WTC11 (cell line): ENCODE measurements around the gene SSR1. TPM values are rescaled to one million over a fixed set of nuclear protein-coding genes. Genes with fewer than 3 reads are reported as not detected.
"Not testable (repeated sequence)": the region's sequence is repeated elsewhere in the genome, so short reads cannot be mapped to it uniquely, and the experiment has no call there.

Source experiments
- ATAC-seq: fragments of 200-7000 bp; cut with Tn5 transposase; 2 replicates; pipeline ENCODE4 v1.10.0; 2021; ENCODE audit warnings: mild to moderate bottlenecking, moderate library complexity
- CTCF ChIA-PET: fragments of 300-600 bp; sonication (Branson Sonifier 250); formaldehyde crosslinking; loops from one replicate; lab custom pipeline; 2021; ENCODE audit warnings: antibody characterized with exemption; lab: Charles Lee
- POLR2A ChIA-PET: fragments of 350-600 bp; sonication (Branson Sonifier 250); formaldehyde crosslinking; loops from one replicate; lab custom pipeline; 2021; ENCODE audit warnings: antibody characterized with exemption; lab: Charles Lee
- DNase-seq: peaks from one replicate; pipeline ENCODE4 v3.0.0; 2021; ENCODE audit warnings: low spot score
- H3K27ac Mint-ChIP-seq: 2 replicates; pipeline ENCODE4 v1.8.0; 2021; ENCODE audit warnings: mixed read lengths
- H3K27me3 Mint-ChIP-seq: 2 replicates; pipeline ENCODE4 v1.8.0; 2021; ENCODE audit warnings: low read depth, mild to moderate bottlenecking, moderate library complexity, mixed read lengths
- H3K36me3 Mint-ChIP-seq: 2 replicates; pipeline ENCODE4 v1.8.0; 2021; ENCODE audit warnings: mixed read lengths
- H3K4me1 Mint-ChIP-seq: 2 replicates; pipeline ENCODE4 v1.8.0; 2022; ENCODE audit warnings: mixed read lengths
- H3K4me3 Mint-ChIP-seq: 2 replicates; pipeline ENCODE4 v1.8.0; 2021; ENCODE audit warnings: mild to moderate bottlenecking, moderate library complexity, mixed read lengths
- H3K9me3 Mint-ChIP-seq: 2 replicates; pipeline ENCODE4 v1.8.0; 2021; ENCODE audit warnings: mixed read lengths
- CREM ChIP-seq: sonication (generic); formaldehyde crosslinking; IDR thresholded peaks from 2 replicates; pipeline ENCODE4 v1.8.1; 2022; ENCODE audit warnings: mild to moderate bottlenecking, missing genetic modification reagents, moderate library complexity
- CTCF ChIP-seq: fragments of 200-600 bp; IDR thresholded peaks from 2 replicates; pipeline ENCODE4 v1.8.0; 2022; ENCODE audit warnings: antibody characterized with exemption
- ESRRA ChIP-seq: sonication (generic); formaldehyde crosslinking; IDR thresholded peaks from 2 replicates; pipeline ENCODE4 v1.8.1; 2022; ENCODE audit warnings: mild to moderate bottlenecking, missing genetic modification reagents, borderline replicate concordance
- MAX ChIP-seq: sonication (generic); formaldehyde crosslinking; IDR thresholded peaks from 2 replicates; pipeline ENCODE4 v1.8.0; 2022; ENCODE audit warnings: mild to moderate bottlenecking, missing genetic modification reagents
- MYBL2 ChIP-seq: sonication (generic); formaldehyde crosslinking; IDR thresholded peaks from 2 replicates; pipeline ENCODE4 v1.8.1; 2023; ENCODE audit warnings: mild to moderate bottlenecking, moderate library complexity, missing genetic modification reagents
- NFATC4 ChIP-seq: fragments of 250-450 bp; sonication (Bioruptor Pico); IDR thresholded peaks from 2 replicates; pipeline ENCODE4 v1.9.0; 2021; ENCODE audit warnings: mild to moderate bottlenecking
- NFE2L1 ChIP-seq: sonication (generic); formaldehyde crosslinking; IDR thresholded peaks from 2 replicates; pipeline ENCODE4 v1.8.1; 2023; ENCODE audit warnings: missing genetic modification reagents
- NR1H2 ChIP-seq: sonication (generic); formaldehyde crosslinking; IDR thresholded peaks from 2 replicates; pipeline ENCODE4 v1.9.0; 2021; ENCODE audit warnings: mild to moderate bottlenecking, moderate library complexity, missing genetic modification reagents
- NR2C2 ChIP-seq: sonication (generic); formaldehyde crosslinking; IDR thresholded peaks from 2 replicates; pipeline ENCODE4 v1.8.0; 2022; ENCODE audit warnings: mild to moderate bottlenecking, missing genetic modification reagents
- PREB ChIP-seq: sonication (generic); formaldehyde crosslinking; IDR thresholded peaks from 2 replicates; pipeline ENCODE4 v1.8.1; 2022; ENCODE audit warnings: mild to moderate bottlenecking, missing genetic modification reagents, moderate library complexity, borderline replicate concordance
- PRRX2 ChIP-seq: fragments of 250-450 bp; sonication (Bioruptor Pico); IDR thresholded peaks from 2 replicates; pipeline ENCODE4 v1.8.0; 2021; ENCODE audit warnings: mild to moderate bottlenecking
- SP1 ChIP-seq: sonication (generic); formaldehyde crosslinking; conservative IDR thresholded peaks from 2 replicates; pipeline ENCODE4 v1.8.1; 2022; ENCODE audit warnings: missing genetic modification reagents
- TP53 ChIP-seq: sonication (generic); formaldehyde crosslinking; IDR thresholded peaks from 2 replicates; pipeline ENCODE4 v1.8.1; 2023; ENCODE audit warnings: mild to moderate bottlenecking, missing genetic modification reagents
- USF2 ChIP-seq: sonication (generic); formaldehyde crosslinking; IDR thresholded peaks from 2 replicates; pipeline ENCODE4 v1.8.1; 2023; ENCODE audit warnings: mild to moderate bottlenecking, missing genetic modification reagents, moderate library complexity
- ZNF232 ChIP-seq: sonication (generic); formaldehyde crosslinking; IDR thresholded peaks from 2 replicates; pipeline ENCODE4 v1.8.0; 2022; ENCODE audit warnings: mild to moderate bottlenecking, missing genetic modification reagents
- total RNA-seq: library from RNA; stranded (reverse); gene quantifications from 3 replicates; pipeline ENCODE4 v1.2.3, GENCODE V29; 2021
- TF ChIP-seq, protein P1 (sequence below): fragments of 250-450 bp; sonication (Bioruptor Pico); IDR thresholded peaks from 2 replicates; pipeline ENCODE4 v1.9.0; 2021; ENCODE audit warnings: mild to moderate bottlenecking
- TF ChIP-seq, protein P2 (sequence below): sonication (generic); formaldehyde crosslinking; IDR thresholded peaks from 2 replicates; pipeline ENCODE4 v1.8.0; 2023; ENCODE audit warnings: missing genetic modification reagents, mild to moderate bottlenecking, borderline replicate concordance

The SSR1 gene
- total RNA-seq, 1 experiment from 2014 or later = 96.7 TPM

DNA sequence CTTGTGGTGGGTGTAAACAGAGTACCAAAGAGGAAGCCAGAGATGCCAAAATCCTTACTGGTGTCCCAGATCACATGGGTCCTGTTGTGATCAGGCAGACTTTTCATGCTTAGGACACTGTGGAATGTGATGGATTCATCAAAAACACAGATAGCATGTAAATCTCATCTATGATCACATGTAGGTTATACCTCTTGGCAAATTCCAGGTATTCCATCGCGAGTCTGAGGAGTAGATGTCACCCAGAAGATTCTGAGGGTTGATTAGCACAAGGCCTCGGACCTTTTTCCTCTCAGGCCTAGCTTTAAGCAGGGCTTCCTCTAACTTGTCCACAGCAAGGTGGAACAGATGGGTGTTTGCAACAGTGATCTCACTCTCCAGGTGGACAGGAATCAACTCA, 28.3 kb upstream of the SSR1 start (continued):
- TF ChIP-seq TP53 (CRISPR knock-in tag) (no peak), NR2C2 (CRISPR knock-in tag) (no peak), ZNF232 (no peak), MYBL2 (CRISPR knock-in tag) (no peak), CREM (no peak), PREB (CRISPR knock-in tag) (no peak)
- TF ChIP-seq, all 79 proteins: peak for 0

DNA sequence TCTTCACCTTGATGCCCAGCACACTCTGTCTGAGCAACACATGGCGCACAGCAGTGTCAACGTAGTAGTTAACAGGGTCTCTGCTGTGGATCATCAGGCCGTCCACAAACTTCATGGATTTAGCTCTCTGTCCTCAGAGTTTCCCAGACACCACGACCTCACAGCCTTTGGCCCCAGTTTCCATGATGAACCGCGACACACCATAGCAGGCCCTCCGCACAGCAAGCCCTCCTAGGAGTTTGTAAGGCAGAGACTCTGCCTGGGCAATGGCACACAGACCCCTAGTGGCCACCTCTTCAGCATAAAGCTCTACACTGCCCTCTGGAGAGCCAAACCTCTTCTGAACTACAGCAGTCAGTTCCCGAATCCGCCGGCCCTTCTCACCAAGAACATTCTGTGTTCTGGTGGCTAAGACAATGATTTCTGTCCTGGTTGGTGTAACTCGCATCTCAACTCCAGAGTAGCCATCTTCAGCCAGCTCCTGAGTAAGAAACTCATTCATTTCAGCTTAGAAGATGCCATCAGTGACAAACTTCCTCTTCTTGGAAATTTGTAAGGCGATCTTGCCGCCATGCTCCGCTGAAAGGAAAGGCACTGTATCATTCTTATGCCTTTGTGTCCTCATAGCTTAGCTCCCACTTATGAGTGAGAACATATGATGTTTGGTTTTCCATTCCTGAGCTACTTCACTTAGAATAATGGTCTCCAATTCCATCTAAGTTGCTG, 26.2 kb upstream of the SSR1 start:
- H3K9me3 Mint-ChIP-seq, H3K4me1 Mint-ChIP-seq, POLR2A ChIA-PET, H3K27ac Mint-ChIP-seq, H3K27me3 Mint-ChIP-seq, H3K4me3 Mint-ChIP-seq, H3K36me3 Mint-ChIP-seq: not testable (repeated sequence)
- CTCF ChIA-PET = interaction anchor here (0.5 to 1.4 kb wide), 21 partner anchors 8 to 644 kb away, joined by 3 to 15 read pairs (median 4); partner anchors contain the start of genes CAGE1, RIOK1 and SNRNP48
- ATAC-seq (peak; percentile 100), DNase-seq (peak; percentile 70)
- TF ChIP-seq MAX (CRISPR knock-in tag) (0 out of 2 replicates have a peak, but pooled peaks have one; percentile 30), PRRX2 (CRISPR knock-in tag) (0 out of 2 replicates have a peak, but pooled peaks have one; percentile 40), CTCF (peak; percentile 32; the same call in 1 of the 2 replicates)

DNA sequence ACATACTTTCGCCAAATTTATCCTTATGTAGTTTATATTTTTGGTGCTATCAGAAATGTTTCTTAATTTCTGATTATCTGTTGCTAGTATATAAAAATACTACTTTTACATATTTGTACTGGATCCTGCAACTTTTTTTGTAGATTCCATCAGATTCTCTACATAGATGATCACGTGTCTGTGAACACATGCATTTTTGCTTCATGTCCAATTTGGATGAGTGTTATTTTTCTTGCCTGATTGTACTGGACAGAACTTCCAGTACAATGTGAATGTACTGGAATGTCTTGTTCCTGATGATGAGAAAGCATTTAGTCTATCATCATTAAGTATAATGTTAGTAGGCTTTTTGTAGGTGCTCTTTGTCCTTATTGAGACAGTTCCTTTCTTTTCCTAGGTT, 25.0 kb upstream of the SSR1 start:
- H3K36me3 Mint-ChIP-seq = no peaks in the 10 kb centered on the region
- no peak overlapping the region for H3K4me3 Mint-ChIP-seq
- ChIA-PET POLR2A (no interaction called here), CTCF (no interaction called here)
- TF ChIP-seq, protein P1, sequence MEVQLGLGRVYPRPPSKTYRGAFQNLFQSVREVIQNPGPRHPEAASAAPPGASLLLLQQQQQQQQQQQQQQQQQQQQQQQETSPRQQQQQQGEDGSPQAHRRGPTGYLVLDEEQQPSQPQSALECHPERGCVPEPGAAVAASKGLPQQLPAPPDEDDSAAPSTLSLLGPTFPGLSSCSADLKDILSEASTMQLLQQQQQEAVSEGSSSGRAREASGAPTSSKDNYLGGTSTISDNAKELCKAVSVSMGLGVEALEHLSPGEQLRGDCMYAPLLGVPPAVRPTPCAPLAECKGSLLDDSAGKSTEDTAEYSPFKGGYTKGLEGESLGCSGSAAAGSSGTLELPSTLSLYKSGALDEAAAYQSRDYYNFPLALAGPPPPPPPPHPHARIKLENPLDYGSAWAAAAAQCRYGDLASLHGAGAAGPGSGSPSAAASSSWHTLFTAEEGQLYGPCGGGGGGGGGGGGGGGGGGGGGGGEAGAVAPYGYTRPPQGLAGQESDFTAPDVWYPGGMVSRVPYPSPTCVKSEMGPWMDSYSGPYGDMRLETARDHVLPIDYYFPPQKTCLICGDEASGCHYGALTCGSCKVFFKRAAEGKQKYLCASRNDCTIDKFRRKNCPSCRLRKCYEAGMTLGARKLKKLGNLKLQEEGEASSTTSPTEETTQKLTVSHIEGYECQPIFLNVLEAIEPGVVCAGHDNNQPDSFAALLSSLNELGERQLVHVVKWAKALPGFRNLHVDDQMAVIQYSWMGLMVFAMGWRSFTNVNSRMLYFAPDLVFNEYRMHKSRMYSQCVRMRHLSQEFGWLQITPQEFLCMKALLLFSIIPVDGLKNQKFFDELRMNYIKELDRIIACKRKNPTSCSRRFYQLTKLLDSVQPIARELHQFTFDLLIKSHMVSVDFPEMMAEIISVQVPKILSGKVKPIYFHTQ (CRISPR knock-in tag) = no peak
- TF ChIP-seq ESRRA (no peak), NFE2L1 (no peak), NFATC4 (CRISPR knock-in tag) (no peak), SP1 (CRISPR knock-in tag) (no peak), USF2 (no peak), NR1H2 (CRISPR knock-in tag) (no peak)
- TF ChIP-seq, protein P2, sequence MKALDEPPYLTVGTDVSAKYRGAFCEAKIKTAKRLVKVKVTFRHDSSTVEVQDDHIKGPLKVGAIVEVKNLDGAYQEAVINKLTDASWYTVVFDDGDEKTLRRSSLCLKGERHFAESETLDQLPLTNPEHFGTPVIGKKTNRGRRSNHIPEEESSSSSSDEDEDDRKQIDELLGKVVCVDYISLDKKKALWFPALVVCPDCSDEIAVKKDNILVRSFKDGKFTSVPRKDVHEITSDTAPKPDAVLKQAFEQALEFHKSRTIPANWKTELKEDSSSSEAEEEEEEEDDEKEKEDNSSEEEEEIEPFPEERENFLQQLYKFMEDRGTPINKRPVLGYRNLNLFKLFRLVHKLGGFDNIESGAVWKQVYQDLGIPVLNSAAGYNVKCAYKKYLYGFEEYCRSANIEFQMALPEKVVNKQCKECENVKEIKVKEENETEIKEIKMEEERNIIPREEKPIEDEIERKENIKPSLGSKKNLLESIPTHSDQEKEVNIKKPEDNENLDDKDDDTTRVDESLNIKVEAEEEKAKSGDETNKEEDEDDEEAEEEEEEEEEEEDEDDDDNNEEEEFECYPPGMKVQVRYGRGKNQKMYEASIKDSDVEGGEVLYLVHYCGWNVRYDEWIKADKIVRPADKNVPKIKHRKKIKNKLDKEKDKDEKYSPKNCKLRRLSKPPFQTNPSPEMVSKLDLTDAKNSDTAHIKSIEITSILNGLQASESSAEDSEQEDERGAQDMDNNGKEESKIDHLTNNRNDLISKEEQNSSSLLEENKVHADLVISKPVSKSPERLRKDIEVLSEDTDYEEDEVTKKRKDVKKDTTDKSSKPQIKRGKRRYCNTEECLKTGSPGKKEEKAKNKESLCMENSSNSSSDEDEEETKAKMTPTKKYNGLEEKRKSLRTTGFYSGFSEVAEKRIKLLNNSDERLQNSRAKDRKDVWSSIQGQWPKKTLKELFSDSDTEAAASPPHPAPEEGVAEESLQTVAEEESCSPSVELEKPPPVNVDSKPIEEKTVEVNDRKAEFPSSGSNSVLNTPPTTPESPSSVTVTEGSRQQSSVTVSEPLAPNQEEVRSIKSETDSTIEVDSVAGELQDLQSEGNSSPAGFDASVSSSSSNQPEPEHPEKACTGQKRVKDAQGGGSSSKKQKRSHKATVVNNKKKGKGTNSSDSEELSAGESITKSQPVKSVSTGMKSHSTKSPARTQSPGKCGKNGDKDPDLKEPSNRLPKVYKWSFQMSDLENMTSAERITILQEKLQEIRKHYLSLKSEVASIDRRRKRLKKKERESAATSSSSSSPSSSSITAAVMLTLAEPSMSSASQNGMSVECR (CRISPR knock-in tag) = no peak
- no peaks in the 10 kb centered on the region for H3K9me3 Mint-ChIP-seq
- no peak for ATAC-seq
- H3K27me3 Mint-ChIP-seq = no peaks in the 10 kb centered on the region; the same call in 1 of the 2 replicates
- DNase-seq = no peak
- no peak overlapping the region for H3K27ac Mint-ChIP-seq
- peaks cover 3% of the 10 kb centered on the region for H3K4me1 Mint-ChIP-seq
